ENCODE results near the gene SIAH1.
A peak's percentile ranks its signal among the peaks of the same experiment; 100 is the strongest.
"Not testable (repeated sequence)": the region's sequence is repeated elsewhere in the genome, so short reads cannot be mapped to it uniquely, and the experiment has no call there.

SIAH1 gene

DNA sequence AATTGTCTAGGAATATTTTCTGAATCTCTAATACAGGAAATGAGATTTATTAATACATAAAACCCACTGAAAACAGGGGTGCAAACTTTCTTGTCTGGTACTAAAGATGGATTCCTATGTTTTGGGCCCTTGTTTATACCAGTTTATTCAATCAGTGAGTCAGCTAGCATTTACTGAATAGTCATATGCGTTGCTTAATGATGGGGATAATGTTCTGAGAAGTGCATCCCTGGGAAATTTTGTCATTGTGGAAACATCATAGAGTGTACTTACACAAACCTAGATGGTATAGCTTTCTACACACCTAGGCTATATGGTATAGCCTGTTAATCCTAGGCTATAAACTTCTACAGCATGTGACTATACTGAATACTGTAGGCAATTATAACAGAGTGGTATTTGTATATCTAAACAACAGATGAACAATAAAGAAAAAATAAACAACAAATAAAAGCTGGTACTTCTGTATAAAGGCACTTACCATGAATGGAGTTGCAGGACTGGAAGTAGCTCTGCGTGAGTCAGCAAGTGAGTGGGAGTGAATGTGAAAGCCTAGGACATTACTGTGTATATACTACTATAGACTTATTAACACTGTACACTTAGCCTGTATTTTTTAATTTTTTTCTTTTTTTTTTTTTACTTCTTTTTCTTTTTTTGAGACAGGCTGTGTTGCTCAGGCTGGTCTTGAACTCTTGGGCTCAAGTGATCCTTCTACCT, 63.7 kb downstream of the SIAH1 start:
- Histone ChIP-seq H3K36me3 (ENCODE audit: control insufficient read depth, low read depth, low read length) (no peaks in the 10 kb centered on the region), H3K9me3 (ENCODE audit: control insufficient read depth, low read depth, low read length) (no peaks in the 10 kb centered on the region), H3K9ac (ENCODE audit: low read length) (no peak overlapping the region), H3K27me3 (ENCODE audit: control insufficient read depth, insufficient read depth, low read length) (no peaks in the 10 kb centered on the region), H3K4me3 (ENCODE audit: low read length) (no peak overlapping the region), H3K4me1 (ENCODE audit: control insufficient read depth, low read depth, low read length) (peaks cover 4% of the 10 kb centered on the region), H3K27ac (ENCODE audit: low read length) (no peak overlapping the region)

DNA sequence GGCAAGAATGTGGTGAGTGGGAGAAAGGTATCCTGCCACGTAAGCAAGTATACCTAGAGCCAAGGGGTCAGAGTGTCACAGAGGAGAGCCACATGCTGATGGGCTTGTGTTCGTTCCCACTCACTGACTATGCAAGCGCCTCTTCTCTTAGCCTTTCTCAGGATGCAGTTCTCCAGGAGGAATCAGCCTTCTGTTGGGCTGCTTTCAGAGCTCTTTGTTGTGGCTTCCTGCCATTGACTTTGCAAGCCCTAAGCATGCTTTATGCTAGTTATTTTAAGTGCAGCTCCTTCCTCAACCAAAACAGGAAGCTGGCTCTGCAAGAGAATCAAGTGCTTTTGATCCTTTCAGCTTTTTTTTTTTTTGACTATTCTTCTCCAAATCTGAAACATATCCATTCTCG, 66.6 kb downstream of the SIAH1 start:
- Histone ChIP-seq H3K4me3 (ENCODE audit: low read length) (no peak overlapping the region), H3K9ac (ENCODE audit: low read length) (no peak overlapping the region), H3K4me1 (ENCODE audit: control insufficient read depth, low read depth, low read length) (peaks cover 4% of the 10 kb centered on the region), H3K27ac (ENCODE audit: low read length) (peak overlapping the region; percentile 52), H3K27me3 (ENCODE audit: control insufficient read depth, insufficient read depth, low read length) (no peaks in the 10 kb centered on the region), H3K36me3 (ENCODE audit: control insufficient read depth, low read depth, low read length) (no peaks in the 10 kb centered on the region), H3K9me3 (ENCODE audit: control insufficient read depth, low read depth, low read length) (no peaks in the 10 kb centered on the region)

DNA sequence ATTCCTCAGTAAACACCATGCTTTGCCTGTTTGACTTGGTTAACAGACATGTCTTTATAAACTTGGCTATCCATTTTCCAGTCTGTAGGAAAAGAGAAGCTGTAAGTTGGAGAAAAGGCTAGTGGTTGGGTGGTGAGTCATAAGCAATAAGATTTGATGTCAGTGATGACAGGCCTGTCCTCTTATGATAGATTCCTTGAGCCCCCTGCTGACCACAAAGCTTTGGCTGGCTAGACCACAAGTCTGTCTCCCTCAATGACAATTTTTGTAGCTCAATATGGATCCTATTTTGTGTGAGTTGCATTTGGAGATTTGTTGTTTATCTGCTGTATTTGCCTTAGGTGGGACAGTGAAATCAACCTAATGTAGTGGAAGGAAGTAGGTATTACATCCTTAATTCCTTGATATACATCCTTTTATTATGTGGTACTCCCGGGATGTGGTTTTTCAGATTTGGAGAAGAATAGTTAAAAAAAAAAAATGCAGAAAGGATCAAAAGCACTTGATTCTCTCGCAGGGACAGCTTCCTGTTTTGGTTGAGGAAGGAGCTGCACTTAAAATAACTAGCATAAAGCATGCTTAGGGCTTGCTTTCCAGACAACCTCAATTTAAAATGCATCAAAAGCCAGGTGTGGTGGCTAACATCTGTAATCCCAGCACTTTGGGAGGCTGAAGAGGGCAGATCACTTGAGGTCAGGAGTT, 67.4 kb downstream of the SIAH1 start:
- Histone ChIP-seq H3K27ac (ENCODE audit: low read length) (no peak overlapping the region), H3K4me1 (ENCODE audit: control insufficient read depth, low read depth, low read length) (peaks cover 4% of the 10 kb centered on the region), H3K36me3 (ENCODE audit: control insufficient read depth, low read depth, low read length) (no peaks in the 10 kb centered on the region), H3K9ac (ENCODE audit: low read length) (no peak overlapping the region), H3K4me3 (ENCODE audit: low read length) (no peak overlapping the region), H3K27me3 (ENCODE audit: control insufficient read depth, insufficient read depth, low read length) (no peaks in the 10 kb centered on the region), H3K9me3 (ENCODE audit: control insufficient read depth, low read depth, low read length) (no peaks in the 10 kb centered on the region)

DNA sequence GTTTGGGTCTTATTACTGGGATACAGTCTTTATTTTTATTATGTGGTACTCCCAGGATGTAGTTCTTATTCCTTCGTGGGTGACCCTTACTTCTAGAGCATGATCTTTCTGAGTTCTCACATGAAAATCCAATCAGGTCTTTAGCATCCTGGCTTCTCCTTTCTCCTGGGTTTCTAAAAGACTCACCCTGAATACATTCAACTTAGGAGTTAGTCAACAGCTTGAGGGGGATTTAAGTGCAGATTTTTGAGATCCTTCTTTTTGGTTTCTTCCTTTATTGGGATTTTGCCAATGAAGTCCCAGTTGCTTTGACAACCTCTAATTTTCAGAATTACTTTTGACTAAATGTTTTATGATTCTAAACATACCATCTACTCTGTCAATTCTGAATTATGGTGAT, 68.2 kb downstream of the SIAH1 start:
- no peaks in the 10 kb centered on the region for H3K27me3 ChIP-seq (ENCODE audit: control insufficient read depth, insufficient read depth, low read length)
- no peaks in the 10 kb centered on the region for H3K36me3 ChIP-seq (ENCODE audit: control insufficient read depth, low read depth, low read length)
- H3K27ac ChIP-seq (ENCODE audit: low read length), result no peak overlapping the region
- no peak overlapping the region for H3K4me3 ChIP-seq (ENCODE audit: low read length)
- peaks cover 4% of the 10 kb centered on the region for H3K4me1 ChIP-seq (ENCODE audit: control insufficient read depth, low read depth, low read length)
- H3K9me3 ChIP-seq (ENCODE audit: control insufficient read depth, low read depth, low read length), result no peaks in the 10 kb centered on the region
- no peak overlapping the region for H3K9ac ChIP-seq (ENCODE audit: low read length)

DNA sequence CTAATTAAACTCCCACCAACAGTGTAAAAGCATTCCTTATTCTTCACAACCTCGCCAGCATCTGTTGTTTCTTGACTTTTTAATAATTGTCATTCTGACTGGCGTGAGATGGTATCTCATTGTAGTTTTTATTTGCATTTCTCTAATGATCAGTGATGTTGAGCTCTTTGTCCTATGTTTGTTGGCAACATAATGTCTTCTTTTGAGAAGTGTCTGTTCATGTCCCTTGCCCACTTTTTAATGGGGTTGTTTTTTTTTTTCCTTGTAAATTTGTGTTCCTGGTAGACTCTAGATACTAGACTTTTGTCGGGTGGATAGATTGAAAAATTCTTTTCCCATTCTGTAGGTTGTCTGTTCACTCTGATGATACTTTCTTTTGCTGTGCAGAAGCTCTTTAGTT, 71.3 kb downstream of the SIAH1 start:
- H3K27me3 ChIP-seq (ENCODE audit: control insufficient read depth, insufficient read depth, low read length); H3K9me3 ChIP-seq (ENCODE audit: control insufficient read depth, low read depth, low read length); H3K4me3 ChIP-seq (ENCODE audit: low read length); H3K9ac ChIP-seq (ENCODE audit: low read length); H3K36me3 ChIP-seq (ENCODE audit: control insufficient read depth, low read depth, low read length); H3K4me1 ChIP-seq (ENCODE audit: control insufficient read depth, low read depth, low read length); H3K27ac ChIP-seq (ENCODE audit: low read length): not testable (repeated sequence)

DNA sequence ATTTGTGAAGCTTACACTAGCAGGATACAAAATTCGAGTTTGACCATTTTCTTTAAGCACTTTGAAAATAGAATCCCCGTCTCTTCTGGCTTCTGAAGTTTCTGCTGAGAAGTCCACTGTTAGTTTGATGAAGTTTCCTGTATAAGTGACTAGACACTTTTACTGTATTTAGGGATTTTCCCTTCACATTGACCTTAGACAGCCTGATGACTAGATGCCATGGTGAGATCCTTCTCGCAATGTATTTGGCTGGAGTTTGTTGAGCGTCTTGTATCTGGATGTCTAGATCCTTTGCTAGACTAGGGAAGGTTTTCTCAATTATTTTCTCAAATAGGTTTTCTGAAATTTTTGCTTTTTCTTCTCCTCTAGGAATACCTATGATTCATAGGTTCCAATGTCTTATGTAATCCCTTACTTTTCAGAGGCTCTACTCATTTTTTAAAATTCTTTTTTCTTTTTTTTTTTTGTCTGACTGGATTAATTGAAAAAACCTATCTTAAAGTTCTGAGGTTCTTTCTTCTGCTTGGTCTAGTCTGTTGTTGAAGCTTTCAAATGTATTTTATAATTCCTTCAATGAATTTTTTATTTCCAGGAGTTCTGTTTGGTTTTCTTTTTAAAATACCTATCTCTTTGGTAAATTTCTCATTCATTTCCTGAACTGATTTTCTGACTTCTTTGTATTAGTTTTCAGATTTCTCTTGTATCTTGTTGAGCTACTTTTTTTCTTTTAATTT, 74.1 kb downstream of the SIAH1 start:
- no peak overlapping the region for H3K27ac ChIP-seq (ENCODE audit: low read length)
- no peaks in the 10 kb centered on the region for H3K9me3 ChIP-seq (ENCODE audit: control insufficient read depth, low read depth, low read length)
- H3K4me3 ChIP-seq (ENCODE audit: low read length), result no peak overlapping the region
- no peak overlapping the region for H3K9ac ChIP-seq (ENCODE audit: low read length)
- no peaks in the 10 kb centered on the region for H3K4me1 ChIP-seq (ENCODE audit: control insufficient read depth, low read depth, low read length)
- no peaks in the 10 kb centered on the region for H3K36me3 ChIP-seq (ENCODE audit: control insufficient read depth, low read depth, low read length)
- no peaks in the 10 kb centered on the region for H3K27me3 ChIP-seq (ENCODE audit: control insufficient read depth, insufficient read depth, low read length)
